HPDE6-E6E7 (cell line): ENCODE results near the gene PARD6G.

Experiments used
- DNase-seq: peaks from one replicate; pipeline ENCODE4 v3.0.0; 2011; ENCODE audit warnings: missing footprints; ENCODE audit errors: extremely low spot score

The PARD6G gene

DNA sequence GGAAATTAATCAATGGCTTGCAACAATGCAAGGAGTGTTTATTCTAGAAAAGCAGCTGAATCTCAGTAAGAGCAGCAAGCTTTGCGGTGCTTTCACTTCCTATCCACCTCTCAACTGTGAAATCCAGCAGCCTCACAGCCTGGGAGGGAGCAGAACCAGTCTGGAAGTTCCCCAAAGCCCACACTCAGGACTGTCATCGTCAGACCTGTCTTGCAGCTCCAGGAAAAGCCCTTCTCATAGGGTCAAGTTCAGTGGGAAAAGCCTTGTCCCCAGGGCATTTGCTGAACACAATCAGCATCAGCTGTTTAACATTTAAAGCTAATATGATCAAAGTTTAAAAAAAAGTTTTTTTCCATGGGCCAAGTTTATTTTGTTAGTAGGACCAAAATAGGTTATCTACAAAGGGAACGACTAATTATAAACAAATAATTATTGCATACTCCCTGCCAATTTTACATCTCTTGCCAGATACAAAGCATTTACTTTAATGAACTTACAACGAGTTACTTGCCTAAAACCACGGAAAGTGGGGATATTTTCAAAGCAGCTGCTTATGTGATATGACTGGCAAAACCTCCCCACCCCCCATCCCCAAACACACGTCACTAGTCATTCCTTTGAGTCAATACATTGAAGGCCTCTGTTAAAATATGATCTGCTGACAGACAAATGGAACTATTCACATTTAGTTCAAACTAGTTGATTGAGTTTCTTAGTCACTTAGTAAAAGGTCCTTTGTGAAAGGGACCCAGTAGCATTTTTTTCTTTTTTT, 36.8 kb downstream of the PARD6G start:
- peak; percentile 22 for DNase-seq

DNA sequence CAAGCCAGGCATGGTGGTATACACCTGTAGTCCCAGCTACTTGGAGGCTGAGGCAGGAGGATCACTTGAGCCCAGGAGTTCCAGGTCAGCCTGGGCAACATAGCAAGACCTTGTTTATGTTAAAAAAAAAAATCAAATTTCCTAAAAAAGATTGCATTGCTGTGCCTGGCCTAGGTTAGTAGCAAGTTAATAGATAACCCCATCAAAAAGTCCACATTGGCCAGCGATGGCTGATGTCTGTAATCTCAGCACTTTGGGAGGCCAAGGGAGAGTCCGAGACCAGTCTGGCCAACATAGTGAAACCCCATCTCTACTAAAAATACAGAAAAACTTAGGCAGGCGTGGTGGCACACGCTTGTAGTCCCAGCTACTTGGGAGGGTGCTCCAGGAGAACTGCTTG, 38.7 kb downstream of the PARD6G start:
- no peak for DNase-seq

DNA sequence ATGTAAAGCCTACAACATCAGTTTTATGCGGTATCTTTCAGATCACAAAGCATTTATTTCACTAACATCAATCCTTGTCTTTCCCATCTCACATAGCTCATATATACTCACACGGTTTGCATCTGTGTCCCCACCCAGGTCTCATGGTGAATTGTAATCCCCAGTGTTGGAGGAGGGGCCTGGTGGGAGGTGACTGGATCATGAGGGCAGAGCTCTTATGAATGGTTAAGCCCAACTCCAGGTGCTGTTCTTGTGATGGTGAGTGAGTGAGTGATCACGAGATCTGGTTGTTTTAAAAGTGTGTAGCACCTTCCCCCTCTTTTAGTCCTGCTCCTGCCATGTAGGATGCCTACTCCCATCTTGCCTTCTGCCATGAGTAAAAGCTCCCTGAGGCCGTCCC, 42.0 kb downstream of the PARD6G start:
- DNase-seq, result no peak

DNA sequence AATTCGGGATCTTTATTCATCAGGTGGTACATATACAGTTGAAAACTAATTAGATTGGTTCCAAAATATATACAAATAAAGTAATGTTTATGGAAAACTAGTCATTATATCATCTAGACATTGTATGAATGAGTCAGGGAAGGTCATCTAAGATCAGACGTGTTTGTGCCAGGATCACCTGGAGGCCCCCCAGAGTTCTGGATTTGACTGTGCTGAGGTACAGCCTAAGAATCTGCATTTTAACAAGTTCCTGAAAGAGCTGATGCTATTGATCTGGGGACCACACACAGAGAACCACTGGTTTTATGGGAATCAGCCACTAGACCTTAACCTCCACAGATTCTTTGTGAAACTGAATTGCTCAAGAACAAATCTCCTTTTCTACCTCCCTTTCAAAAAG, 43.2 kb downstream of the PARD6G start:
- no peak for DNase-seq

DNA sequence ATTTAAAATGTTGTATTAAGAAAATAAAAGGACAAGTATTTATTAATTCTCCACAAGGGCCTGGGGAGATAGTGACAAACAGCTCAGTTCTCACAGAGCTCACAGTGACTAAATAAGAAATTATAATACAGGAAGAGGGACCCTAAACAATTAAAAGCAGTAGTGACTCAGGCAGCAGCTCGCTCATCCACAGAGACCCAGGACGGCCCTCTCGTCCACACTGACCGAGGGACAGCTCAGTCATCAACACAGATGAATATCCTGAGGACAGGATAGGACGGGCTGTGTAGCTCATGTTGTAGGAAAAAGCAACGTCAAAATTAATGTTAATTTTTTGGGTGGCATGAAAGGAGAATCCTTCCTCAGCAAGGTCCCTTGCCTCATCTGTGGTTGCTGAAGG, 44.1 kb downstream of the PARD6G start:
- no peak for DNase-seq

DNA sequence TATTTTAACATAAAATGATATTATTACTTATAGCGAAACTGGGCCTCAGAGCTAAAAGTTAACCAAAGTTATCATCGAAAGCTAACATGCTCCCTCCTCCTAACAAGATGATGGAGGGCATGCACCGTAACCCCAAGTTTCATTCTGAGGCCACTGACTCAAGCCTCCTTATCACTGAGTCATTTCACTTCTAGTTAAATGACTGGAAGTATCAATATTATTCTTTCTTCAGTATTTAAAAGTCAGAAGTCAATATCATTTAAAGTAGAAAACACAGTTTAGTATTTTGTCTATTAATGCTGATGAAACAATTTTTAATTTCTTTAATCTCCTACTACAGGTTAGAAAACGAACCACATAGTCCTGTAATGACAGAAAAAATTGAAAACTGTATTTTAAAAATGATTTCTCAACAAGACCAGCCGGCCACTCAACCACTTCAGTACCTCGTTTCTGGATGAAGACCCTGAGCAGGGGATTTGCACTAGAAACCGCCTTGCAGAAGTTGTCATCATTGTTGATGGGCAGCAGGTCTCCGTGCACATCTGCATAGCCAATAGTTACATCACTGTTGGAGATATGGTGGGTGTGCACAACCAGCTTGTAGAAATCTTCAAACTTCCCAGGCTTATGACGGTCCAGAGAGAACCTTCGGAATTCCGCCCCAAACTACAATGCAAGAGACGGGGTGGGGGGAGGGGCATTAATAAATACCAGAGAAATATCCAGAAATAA, 44.9 kb downstream of the PARD6G start:
- no peak for DNase-seq

DNA sequence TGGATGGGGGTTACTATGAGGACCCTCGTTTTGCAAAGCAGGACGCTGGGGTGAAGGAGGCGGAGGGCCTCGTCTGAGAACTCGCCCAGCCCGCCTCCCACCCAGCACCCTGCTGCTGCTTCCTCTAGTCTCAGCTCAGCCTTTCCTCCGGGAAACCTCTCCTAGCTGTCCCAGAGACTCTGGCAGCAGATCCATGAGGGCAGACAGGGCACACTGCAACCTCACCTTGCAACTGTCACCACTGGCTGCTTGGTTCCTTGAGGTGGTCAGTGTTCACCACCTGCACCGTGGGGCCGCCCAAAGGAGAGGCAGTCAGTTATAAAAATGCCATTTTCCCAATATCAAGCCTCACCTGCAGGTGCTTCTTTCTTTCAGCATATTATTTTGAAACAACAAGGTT, 45.6 kb downstream of the PARD6G start:
- DNase-seq, result no peak

DNA sequence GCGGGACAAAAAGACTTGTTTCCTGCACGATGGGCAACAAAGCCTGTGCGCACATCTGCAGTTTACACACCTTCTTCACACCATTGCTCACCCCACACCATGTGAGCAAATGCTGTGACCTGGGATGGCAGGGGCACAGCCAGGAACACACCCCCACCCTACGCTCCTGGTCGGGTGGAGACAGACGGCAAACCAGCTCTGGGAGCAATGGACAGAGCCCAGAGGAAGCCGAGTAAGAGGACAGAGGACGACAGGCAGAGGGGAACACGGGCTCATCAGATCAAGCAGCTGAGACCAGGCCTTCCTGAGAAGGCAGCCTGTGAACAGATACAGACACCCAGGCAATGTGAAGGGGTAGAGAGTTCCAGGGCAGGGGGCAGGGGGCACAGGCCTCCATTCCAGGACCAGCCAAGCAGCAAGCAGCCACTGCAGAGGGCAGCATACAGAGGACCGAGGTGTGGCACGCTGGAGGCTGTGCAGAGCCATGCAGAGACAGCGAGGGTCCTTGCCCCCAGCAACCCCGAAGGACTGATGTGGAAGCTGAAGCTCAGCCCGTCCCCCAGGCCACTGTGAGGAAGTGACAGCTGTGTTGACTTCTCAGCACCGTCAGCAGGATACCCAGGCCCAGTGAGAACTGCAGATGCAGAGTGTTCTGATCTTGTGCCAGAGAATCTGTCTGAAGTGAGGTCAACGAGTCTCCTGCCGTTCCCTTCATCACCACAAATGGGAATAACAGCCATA, 46.2 kb downstream of the PARD6G start:
- no peak for DNase-seq

DNA sequence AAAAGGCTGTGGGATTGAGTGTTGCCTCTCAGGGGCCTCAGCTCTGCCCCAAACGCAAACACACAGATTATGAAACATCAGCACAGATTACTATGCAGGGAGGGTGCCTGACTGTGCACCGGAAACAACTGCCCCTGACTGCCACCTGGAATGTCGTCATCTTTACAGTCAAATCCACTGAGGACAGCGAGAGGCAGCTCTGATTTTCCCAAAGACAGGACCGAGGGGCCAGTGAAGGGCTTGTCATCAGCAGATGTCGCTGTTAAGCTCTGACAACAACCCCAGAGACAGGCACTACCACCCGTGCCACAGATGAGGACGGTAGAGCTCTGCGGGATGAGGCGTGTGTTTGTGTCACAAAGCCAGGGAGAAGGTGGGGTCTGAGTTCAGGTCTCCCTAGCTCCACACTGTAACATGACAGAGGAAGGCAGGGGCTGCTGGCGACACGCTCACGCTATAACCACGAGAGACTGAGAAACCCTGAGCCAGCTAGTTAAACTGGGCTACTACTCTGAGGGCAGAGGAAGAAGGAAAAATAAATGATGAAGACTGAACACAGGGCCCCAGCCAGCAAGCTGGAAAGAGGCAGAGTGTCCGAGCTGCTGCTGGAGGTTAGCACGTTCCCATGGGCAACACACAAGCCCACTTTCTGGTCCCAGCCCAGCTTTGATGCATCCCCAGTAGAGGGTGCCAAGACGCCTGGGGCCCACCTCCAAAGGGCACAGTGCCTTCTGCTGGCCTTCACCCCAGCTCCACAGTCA, 47.0 kb downstream of the PARD6G start:
- DNase-seq, result no peak

DNA sequence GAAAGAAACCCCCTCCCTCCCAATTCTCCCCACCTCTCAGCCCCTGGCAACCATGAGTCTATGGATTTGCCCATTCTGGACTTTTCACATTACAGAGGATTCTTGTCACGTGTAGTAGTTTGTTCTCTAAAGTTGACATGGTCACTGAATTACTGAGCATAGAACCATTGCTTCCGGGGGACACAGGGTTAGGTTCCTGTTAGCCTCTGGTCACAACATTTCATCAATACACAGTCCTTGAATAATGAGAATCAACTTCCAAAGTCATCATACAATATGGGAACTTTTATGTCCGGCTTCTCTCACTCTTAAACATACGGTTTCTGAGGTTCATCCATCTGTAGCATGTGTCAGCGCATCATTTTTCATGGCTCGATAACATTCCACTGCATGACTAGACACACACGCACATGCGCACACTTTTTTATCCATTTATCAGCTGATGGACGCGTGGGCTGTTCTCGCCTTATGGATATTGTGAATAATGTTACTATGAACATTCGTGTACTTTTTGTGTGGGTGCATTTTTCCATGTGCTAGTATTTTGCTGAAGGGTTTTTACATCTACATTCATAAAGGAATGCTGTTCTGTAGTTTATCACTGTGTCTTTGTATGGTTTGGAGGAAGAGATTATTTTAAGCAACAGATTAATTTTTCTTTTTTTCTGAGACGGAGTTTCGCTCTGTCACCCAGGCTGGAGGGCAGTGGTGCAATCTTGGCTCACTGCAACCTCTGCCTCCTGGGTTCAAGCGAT, 48.1 kb downstream of the PARD6G start:
- DNase-seq, result no peak

DNA sequence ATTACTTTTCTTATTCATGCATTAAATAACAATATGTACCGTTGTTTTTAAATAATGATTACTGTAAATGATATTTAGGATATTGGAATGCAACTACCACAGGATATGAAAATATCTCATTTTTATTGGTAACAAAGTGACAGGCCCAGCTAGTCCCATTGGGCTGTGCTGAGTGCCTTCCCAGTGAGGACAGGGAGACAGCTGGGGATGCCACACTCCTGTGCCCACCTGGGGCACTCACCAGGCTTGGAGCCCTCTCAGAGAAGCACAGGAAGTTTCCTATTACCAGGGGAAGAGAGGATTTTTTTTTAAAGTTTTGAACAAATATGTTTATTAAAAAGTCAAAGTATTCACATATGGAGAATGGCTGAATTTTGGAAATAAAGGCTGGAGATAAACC, 48.9 kb downstream of the PARD6G start:
- DNase-seq, result no peak

DNA sequence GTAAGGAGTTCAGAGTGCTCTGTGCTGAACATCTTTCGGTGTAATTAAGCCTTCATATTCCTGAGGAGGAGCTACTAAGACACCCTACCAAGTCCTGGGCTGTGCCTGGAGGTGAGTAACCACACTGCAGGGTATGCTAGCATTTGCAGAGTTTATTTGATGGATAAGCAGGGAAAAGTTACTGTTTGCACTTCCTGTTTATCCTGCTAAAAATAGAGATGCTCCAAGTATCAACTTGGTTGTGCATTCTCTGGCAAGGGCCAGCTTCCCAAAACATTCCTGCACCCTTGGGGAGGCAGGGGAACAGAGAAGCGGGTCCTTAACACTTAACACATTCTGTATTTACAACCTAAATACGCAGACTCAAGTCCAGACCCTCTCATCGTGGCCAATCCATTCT, 49.8 kb downstream of the PARD6G start:
- DNase-seq, result no peak

DNA sequence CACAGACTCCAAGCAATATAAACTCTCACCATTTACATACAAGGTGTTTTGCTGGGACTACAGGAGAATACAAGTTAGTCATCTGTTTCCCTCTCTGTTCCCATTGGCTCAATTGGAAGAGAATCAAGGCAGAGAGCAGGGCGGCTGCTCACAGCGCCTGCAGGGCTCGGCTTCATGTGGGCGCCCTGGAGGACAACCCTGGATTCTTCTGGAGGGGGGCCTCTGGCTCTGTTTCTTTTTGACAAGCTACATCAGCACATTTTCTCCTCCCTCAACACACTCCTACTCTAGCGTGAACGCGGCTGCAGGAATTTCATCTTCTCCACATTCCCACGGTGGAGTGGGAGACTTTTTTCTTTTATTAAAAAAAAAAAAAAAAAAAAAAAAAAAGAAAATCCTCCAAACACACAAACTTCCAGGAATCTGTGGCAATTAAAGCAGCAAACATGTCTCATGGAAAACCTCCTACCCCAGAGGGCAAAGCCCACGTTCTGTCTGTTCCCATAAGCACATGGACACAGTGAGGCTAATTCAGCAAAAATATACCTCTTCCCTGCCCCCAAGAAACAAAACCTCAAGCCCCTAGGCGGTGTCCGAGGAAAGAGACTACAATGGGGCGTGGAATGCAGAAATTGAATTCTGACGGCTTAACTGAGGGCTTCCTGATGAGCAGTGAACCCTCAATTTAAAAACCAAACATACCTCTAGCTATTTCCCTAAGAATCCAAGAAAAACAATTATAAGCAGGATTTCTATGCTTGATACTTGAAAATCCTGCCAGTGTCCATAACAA, 50.6 kb downstream of the PARD6G start:
- DNase-seq, result no peak

DNA sequence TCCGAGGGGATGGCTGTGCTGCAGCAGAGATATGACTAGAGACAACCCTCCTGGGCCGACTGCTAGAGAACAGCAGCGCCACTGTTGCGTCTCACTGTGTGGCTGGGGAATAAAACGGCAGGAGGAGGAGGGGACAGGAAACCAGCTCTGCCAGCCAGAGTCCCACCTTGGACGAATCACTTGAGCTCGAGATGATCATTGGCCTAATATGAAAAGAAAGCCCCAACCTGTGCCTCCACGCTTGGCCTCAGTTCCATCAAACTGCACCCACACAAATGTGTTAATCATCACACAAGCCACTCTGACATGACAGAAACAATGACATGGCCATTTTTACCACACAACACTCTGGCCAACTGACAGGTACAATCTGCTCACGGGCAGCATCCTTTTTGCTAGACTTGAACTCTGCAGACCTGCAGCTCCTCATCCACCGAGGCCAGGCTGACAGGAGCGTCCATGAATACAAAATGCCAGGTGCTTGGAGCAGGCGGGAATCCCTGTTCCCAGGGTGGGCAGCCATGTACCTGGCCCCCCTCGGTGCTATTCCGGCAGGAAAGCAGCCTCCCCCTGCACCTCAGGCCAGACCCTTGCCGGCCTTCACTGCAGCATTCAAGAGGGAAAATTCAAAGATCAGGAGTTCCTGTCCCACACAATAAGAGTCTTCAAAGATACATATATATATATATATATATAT, 52.3 kb downstream of the PARD6G start:
- DNase-seq, result no peak

DNA sequence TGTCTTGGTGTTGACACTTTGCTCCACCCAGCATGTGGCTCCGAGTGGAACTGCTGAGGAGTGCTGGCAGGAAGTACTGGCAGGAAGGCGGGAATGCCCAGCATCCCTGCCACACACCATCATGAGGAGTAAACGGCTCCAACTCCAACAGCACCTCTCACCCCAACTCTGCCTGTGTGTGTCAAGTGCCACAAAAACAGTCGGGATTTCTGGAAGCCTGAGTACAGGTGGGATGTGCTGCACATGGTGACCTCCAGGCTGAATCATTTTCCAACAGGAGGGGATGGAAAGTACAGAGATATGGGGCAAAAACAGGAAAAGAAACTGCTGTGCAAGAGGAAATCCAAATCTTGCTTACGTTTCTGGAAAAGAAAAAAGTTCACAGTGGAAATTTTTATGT, 53.6 kb downstream of the PARD6G start:
- DNase-seq, result no peak

DNA sequence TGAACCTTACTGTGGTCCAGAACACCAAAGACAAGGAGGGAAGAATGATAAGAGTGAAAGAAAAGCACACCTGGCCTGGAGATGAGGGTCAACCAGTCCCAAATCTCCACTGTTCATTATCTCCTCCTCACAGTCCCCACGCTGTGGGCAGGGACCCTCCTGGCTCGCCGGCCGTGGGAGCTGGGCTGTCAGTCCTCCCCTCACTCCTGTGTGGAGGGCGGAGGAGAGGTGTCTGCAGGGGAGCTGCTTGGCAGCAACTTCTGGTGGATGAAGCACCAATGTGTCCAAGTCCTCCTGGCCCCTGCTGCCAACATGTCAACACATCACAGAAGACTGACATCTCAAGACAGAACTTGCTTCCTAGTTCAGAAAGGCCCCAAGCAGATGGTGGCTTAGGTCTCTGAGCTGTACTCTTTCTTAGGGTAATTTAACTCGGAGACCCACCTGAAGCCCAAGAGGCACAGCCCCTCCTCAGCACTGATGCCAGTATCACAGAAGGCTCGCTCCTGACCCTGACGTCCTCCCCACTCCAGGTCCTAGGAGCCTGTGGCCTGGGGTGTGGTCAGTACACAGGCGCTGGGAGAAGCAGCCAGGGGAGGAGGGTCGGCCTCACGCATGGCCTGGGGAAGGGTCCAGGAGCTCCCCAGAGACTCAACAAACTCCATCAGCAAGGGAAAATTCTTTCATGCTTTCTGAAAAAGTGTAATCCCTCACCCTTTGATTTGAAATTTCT, 54.5 kb downstream of the PARD6G start:
- DNase-seq, result no peak

DNA sequence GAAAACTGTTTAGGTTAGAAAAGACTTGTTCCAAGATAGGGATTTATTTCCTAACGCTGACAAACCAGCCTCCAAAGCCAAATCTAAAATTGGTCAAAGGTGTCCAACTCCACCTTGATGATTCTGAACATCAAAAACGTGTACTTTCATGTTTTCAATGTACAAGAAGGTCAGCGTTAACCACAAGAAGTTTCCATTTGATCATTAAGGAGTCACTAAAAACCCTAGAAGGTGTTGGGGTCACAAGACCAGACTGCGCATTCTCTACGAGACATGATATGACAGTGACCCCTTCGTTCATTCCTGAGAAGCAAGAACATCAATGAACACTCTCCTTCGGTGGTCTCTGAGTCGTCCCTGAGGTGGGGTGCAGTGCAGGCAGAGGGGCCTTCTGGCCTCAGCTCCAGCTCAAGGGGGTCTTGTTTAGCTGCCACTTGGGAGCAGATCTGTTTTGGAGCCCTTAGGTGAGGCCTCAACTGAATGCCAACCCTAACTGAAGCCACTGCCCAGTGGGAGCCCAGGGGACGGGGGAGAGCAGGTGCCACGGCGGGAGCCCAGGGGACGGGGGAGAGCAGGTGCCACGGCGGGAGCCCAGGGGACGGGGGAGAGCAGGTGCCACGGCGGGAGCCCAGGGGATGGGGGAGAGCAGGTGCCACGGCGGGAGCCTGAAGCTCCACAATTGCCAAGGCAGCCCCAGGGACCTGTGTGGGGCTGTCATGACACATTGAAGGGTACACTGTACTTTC, 55.2 kb downstream of the PARD6G start:
- DNase-seq, result no peak

DNA sequence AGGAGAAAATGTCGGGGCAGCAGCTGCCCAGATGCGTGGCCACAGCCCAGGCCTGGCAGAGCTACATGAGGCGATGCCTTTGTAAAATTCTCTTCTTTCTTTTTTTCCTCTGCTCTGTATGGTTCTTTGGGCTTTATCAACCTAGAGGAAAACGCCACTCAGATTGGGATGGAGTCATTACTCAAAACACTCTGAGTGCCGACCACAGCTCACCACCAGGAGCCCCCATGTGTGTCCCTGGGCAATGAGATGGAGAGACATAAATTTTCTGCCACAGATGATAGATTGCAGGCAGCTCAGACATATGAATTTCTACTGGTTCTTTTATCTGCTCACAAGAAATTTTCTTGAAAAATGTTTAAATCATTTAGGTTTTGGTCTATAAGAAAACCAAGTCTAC, 56.0 kb downstream of the PARD6G start:
- no peak for DNase-seq
